T-cell (primary cell): ENCODE measurements around the gene KCNIP1. TPM values are rescaled to one million over a fixed set of nuclear protein-coding genes. Genes with fewer than 3 reads are reported as not detected.

Experiments
- ATAC-seq, 4 experiments: fragments of 200-7000 bp in 3 of 4; fragments of 150-1000 bp in 1 of 4; cut with Tn5 transposase; replicated peaks in 1 of 4; 1 replicate in 3 of 4; 2 replicates in 1 of 4; pipeline ENCODE4 v1.10.0; 2021; ENCODE audit warnings: moderate library complexity in 3 of 4, mild to moderate bottlenecking in 2 of 4, moderate number of reproducible peaks in 1 of 4
- CTCF ChIA-PET, 2 donors: fragments of 300-600 bp; sonication (Branson Sonifier 250); formaldehyde crosslinking; loops; one replicate each; lab custom pipeline; 2022; ENCODE audit warnings: antibody characterized with exemption in 2 of 2; lab: Charles Lee
- POLR2A ChIA-PET, 2 donors: fragments of 300-600 bp; sonication (Branson Sonifier 250); formaldehyde crosslinking; loops; one replicate each; lab custom pipeline; 2022; ENCODE audit warnings: antibody characterized with exemption in 2 of 2; lab: Charles Lee
- DNase-seq, 35 experiments: peaks; one replicate each; pipeline versions ENCODE4 v3.0.0 to v3.0.0-alpha.2; 2013 to 2023
- H3K27ac ChIP-seq: one replicate; pipeline ENCODE4 v1.5.1; 2013; ENCODE audit warnings: low read length
- H3K27me3 ChIP-seq, 2 experiments: replicated peaks in 1 of 2; 1 replicate in 1 of 2; 2 replicates in 1 of 2; pipeline versions ENCODE4 v1.6.1 to v1.7.0; 2013; ENCODE audit warnings: low read length in 1 of 2, mixed read lengths in 1 of 2; ENCODE audit not compliant: control insufficient read depth in 2 of 2, insufficient read depth in 2 of 2; ENCODE audit errors: extremely low read depth in 1 of 2
- H3K36me3 ChIP-seq, 2 donors: 1 replicate in 1 of 2; 2 replicates in 1 of 2; pipeline versions ENCODE4 v1.6.1 to v1.7.0; 2013; ENCODE audit warnings: low read length in 1 of 2; ENCODE audit not compliant: control insufficient read depth in 2 of 2, insufficient read depth in 1 of 2; ENCODE audit errors: extremely low read depth in 1 of 2
- H3K4me1 ChIP-seq, 2 experiments: 1 replicate in 1 of 2; 2 replicates in 1 of 2; pipeline versions ENCODE4 v1.6.1 to v1.7.0; 2013; ENCODE audit warnings: low read length in 2 of 2, mixed read lengths in 1 of 2; ENCODE audit not compliant: insufficient read depth in 2 of 2, control insufficient read depth in 1 of 2; ENCODE audit errors: extremely low read depth in 1 of 2
- H3K4me3 ChIP-seq, 2 donors: 1 replicate in 1 of 2; 2 replicates in 1 of 2; pipeline versions ENCODE4 v1.5.1 to v1.7.0; 2013; ENCODE audit warnings: mild to moderate bottlenecking in 2 of 2, low read length in 1 of 2, moderate library complexity in 1 of 2; ENCODE audit not compliant: control insufficient read depth in 1 of 2; ENCODE audit errors: extremely low read depth in 1 of 2
- H3K9me3 ChIP-seq: 2 replicates; pipeline ENCODE4 v1.7.0; 2013
- H3K27ac Mint-ChIP-seq, 2 donors: one replicate each; pipeline ENCODE4 v1.8.0; 2020 to 2021; ENCODE audit warnings: mild to moderate bottlenecking in 2 of 2, mixed read lengths in 2 of 2
- H3K27me3 Mint-ChIP-seq, 2 donors: one replicate each; pipeline ENCODE4 v1.8.0; 2021 to 2022; ENCODE audit warnings: mixed read lengths in 2 of 2
- H3K36me3 Mint-ChIP-seq: one replicate; pipeline ENCODE4 v1.8.0; 2021; ENCODE audit warnings: mixed read lengths
- H3K4me1 Mint-ChIP-seq, 3 donors: one replicate each; pipeline ENCODE4 v1.8.0; 2020 to 2022; ENCODE audit warnings: mixed read lengths in 3 of 3, mild to moderate bottlenecking in 1 of 3
- H3K4me3 Mint-ChIP-seq, 3 donors: one replicate each; pipeline ENCODE4 v1.8.0; 2020 to 2022; ENCODE audit warnings: mild to moderate bottlenecking in 3 of 3, mixed read lengths in 3 of 3, moderate library complexity in 3 of 3
- H3K9me3 Mint-ChIP-seq, 3 donors: one replicate each; pipeline ENCODE4 v1.8.0; 2020 to 2022; ENCODE audit warnings: mixed read lengths in 3 of 3
- WGBS: methylation state at CpG from one replicate; pipeline ENCODE4 v1.1.5; 2013; ENCODE audit warnings: missing lambda C conversion rate; ENCODE audit not compliant: insufficient coverage; 5-methylcytosine and 5-hydroxymethylcytosine counted together
- total RNA-seq, 35 experiments: library from RNA in 6 of 35; stranded (reverse) in 6 of 35; fragments of 120-200 nt in 1 of 35; gene quantifications; one replicate each; pipeline versions ENCODE4 v1.2.1 to v1.2.4 and lab custom pipeline; 2013 to 2026

KCNIP1 gene
- total RNA-seq, 5 donors from 2014 or later (not counting 1 experiment from before 2014, with no cell fraction given) = not detected

- ChIA-PET CTCF (no interaction called here), POLR2A (no interaction called here)
- H3K4me3 ChIP-seq = no peak overlapping the region
- Mint-ChIP-seq H3K9me3 (peaks cover 4 to 12% (median 8%) of the 10 kb centered on the region in 3 donors), H3K36me3 (no peaks in the 10 kb centered on the region), H3K4me1 (peaks cover 0 to 3% (median 2%) of the 10 kb centered on the region in 3 donors), H3K4me3 (no peak overlapping the region), H3K27ac (no peak overlapping the region), H3K27me3 (peaks cover 19 to 34% of the 10 kb centered on the region in 2 donors)
- H3K9me3 ChIP-seq = no peaks in the 10 kb centered on the region
- no peak overlapping the region for H3K27ac ChIP-seq
- ATAC-seq = no peak
- DNase-seq = no peak
- peaks cover 4 to 10% of the 10 kb centered on the region in 2 experiments for H3K27me3 ChIP-seq
- WGBS = 82% methylated on average over 3 of the region's 4 CpGs
- H3K36me3 ChIP-seq = no peaks in the 10 kb centered on the region
- peaks cover 0 to 3% of the 10 kb centered on the region in 2 experiments for H3K4me1 ChIP-seq
Observed at GRCh38 chr5:170739446-170739845, 235.6 kb downstream of the KCNIP1 start.

- H3K27me3 Mint-ChIP-seq = peaks cover 27 to 32% of the 10 kb centered on the region in 2 donors
- no peak overlapping the region for H3K4me3 ChIP-seq
- peaks cover 0 to 3% (median 2%) of the 10 kb centered on the region in 3 donors for H3K4me1 Mint-ChIP-seq
- ATAC-seq (no peak), DNase-seq (no peak)
- no peaks in the 10 kb centered on the region for H3K9me3 ChIP-seq
- H3K27me3 ChIP-seq = peaks cover 4 to 23% of the 10 kb centered on the region in 2 experiments
- CTCF ChIA-PET = interaction anchor here (0.6 to 0.7 kb wide), 2 partner anchors 307 to 713 kb away, joined by 4 to 7 read pairs; no protein-coding TSS in a partner anchor
- POLR2A ChIA-PET = no interaction called here
- 100% methylated on average over 1 of the region's 3 CpGs for WGBS
- H3K36me3 ChIP-seq = no peaks in the 10 kb centered on the region
- H3K4me3 Mint-ChIP-seq = no peak overlapping the region
- H3K36me3 Mint-ChIP-seq = no peaks in the 10 kb centered on the region
- H3K27ac ChIP-seq = no peak overlapping the region
- peaks cover 0 to 7% of the 10 kb centered on the region in 2 experiments for H3K4me1 ChIP-seq
- H3K9me3 Mint-ChIP-seq = peaks cover 3 to 4% (median 3%) of the 10 kb centered on the region in 3 donors
- H3K27ac Mint-ChIP-seq = no peak overlapping the region
Observed at GRCh38 chr5:170740551-170741205, 236.9 kb downstream of the KCNIP1 start.

GRCh38 chr5:170741801-170742200, 238.0 kb downstream of the KCNIP1 start:
- H3K27ac Mint-ChIP-seq = no peak overlapping the region
- peaks cover 21 to 32% of the 10 kb centered on the region in 2 donors for H3K27me3 Mint-ChIP-seq
- H3K9me3 Mint-ChIP-seq = no peaks in the 10 kb centered on the region
- Histone ChIP-seq H3K9me3 (no peaks in the 10 kb centered on the region), H3K36me3 (no peaks in the 10 kb centered on the region), H3K4me3 (no peak overlapping the region), H3K27me3 (peaks cover 4 to 33% of the 10 kb centered on the region in 2 experiments), H3K27ac (no peak overlapping the region), H3K4me1 (peaks cover 0 to 7% of the 10 kb centered on the region in 2 experiments)
- ATAC-seq (no peak), DNase-seq (no peak)
- 88% methylated on average over 2 of the region's 8 CpGs for WGBS
- ChIA-PET POLR2A (no interaction called here), CTCF (no interaction called here)
- peaks cover 0 to 3% (median 2%) of the 10 kb centered on the region in 3 donors for H3K4me1 Mint-ChIP-seq
- H3K36me3 Mint-ChIP-seq = no peaks in the 10 kb centered on the region
- H3K4me3 Mint-ChIP-seq = no peak overlapping the region

DNA sequence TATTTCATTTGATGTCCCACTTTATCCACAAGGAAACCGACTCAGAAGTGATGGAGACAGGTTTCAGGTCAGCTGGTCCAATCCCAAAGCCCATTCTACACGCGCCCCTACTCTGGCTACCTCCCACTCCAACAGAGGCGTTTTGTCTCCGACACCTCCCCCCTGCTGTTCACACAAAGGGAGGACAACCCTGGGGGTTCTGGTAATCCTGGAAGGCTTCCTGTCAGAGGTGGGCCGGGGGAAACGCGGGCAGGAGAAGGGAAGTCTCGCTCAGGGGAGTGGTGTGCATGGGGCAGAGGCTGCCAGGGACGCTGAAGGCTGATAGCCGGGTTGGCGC, 240.0 kb downstream of the KCNIP1 start:
- CTCF ChIA-PET = no interaction called here

DNA sequence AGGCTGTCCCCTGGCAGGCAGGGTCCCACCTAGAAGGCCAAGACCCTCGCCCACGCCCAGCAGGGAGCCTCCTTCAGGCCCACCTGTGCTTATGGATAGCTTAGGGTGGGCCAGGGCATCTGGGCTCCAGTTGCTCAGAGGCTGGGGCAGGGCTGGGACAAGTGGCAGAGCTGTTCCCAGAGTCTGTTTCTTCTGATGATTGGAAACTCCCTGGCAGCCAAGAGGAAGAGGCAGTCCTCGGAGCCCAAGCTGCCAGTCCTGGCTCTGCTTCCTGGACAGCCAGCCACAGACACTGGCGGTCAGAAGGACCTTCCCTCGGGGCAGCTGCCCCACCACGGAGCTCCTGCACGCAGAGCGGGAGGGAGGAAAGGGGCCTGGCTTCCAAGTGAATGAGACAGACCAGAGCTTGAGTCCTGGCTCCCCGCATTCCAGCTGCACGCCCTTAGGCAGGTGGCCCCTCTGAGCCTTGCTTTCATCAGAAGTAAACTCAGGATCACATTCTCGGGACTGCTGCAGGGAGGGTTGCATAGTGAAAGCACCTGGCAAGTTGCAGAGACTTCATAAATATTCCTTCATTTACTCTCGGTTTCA, 241.8 kb downstream of the KCNIP1 start:
- peaks cover 4 to 51% of the 10 kb centered on the region in 2 experiments for H3K27me3 ChIP-seq
- peaks cover 0 to 7% of the 10 kb centered on the region in 2 experiments for H3K4me1 ChIP-seq
- H3K36me3 Mint-ChIP-seq = no peaks in the 10 kb centered on the region
- no peak overlapping the region for H3K27ac ChIP-seq
- no peak for DNase-seq
- H3K4me1 Mint-ChIP-seq = peaks cover 0 to 3% (median 2%) of the 10 kb centered on the region in 3 donors
- ATAC-seq = no peak
- no peak overlapping the region for H3K27ac Mint-ChIP-seq
- H3K36me3 ChIP-seq = no peaks in the 10 kb centered on the region
- no peak overlapping the region for H3K4me3 ChIP-seq
- ChIA-PET POLR2A (no interaction called here), CTCF (no interaction called here)
- no peaks in the 10 kb centered on the region for H3K9me3 Mint-ChIP-seq
- peaks cover 40 to 56% of the 10 kb centered on the region in 2 donors for H3K27me3 Mint-ChIP-seq
- 43% methylated on average over 12 of the region's 12 CpGs for WGBS
- H3K9me3 ChIP-seq = no peaks in the 10 kb centered on the region
- H3K4me3 Mint-ChIP-seq = no peak overlapping the region

More for the DNA sequence above, 240.0 kb downstream of the KCNIP1 start:
- H3K36me3 Mint-ChIP-seq = no peaks in the 10 kb centered on the region
- ATAC-seq (no peak), DNase-seq (no peak)
- H3K27ac Mint-ChIP-seq = no peak overlapping the region
- peaks cover 31 to 50% of the 10 kb centered on the region in 2 donors for H3K27me3 Mint-ChIP-seq
- Histone ChIP-seq H3K4me3 (no peak overlapping the region), H3K27ac (no peak overlapping the region), H3K27me3 (peaks cover 4 to 45% of the 10 kb centered on the region in 2 experiments), H3K36me3 (no peaks in the 10 kb centered on the region), H3K9me3 (no peaks in the 10 kb centered on the region), H3K4me1 (peaks cover 0 to 7% of the 10 kb centered on the region in 2 experiments)
- no peaks in the 10 kb centered on the region for H3K9me3 Mint-ChIP-seq
- H3K4me1 Mint-ChIP-seq = peaks cover 0 to 3% (median 2%) of the 10 kb centered on the region in 3 donors
- 16% methylated on average over 6 of the region's 12 CpGs for WGBS
- no peak overlapping the region for H3K4me3 Mint-ChIP-seq
- POLR2A ChIA-PET = no interaction called here

- Mint-ChIP-seq H3K4me3 (no peak overlapping the region), H3K27ac (no peak overlapping the region), H3K4me1 (peaks cover 0 to 3% (median 2%) of the 10 kb centered on the region in 3 donors), H3K9me3 (no peaks in the 10 kb centered on the region), H3K36me3 (no peaks in the 10 kb centered on the region), H3K27me3 (peaks cover 44 to 59% of the 10 kb centered on the region in 2 donors)
- POLR2A ChIA-PET = no interaction called here
- H3K4me3 ChIP-seq = no peak overlapping the region
- peaks cover 0 to 7% of the 10 kb centered on the region in 2 experiments for H3K4me1 ChIP-seq
- ATAC-seq (no peak), DNase-seq (no peak)
- 68% methylated on average over 10 of the region's 14 CpGs for WGBS
- CTCF ChIA-PET = no interaction called here
- no peaks in the 10 kb centered on the region for H3K9me3 ChIP-seq
- peaks cover 4 to 52% of the 10 kb centered on the region in 2 experiments for H3K27me3 ChIP-seq
- no peak overlapping the region for H3K27ac ChIP-seq
- no peaks in the 10 kb centered on the region for H3K36me3 ChIP-seq
Observed at GRCh38 chr5:170746075-170746960, 242.5 kb downstream of the KCNIP1 start.
